Transverse colon (tissue), 4 donors: ENCODE results near the gene PTTG1.

Experiments used
- CTCF ChIP-seq, 5 experiments: fragments of 200-600 bp in 3 of 5; fragments of 450-650 bp in 2 of 5; sonication (generic) in 3 of 5; IDR thresholded peaks; 1 replicate in 2 of 5; 2 replicates in 3 of 5; pipeline ENCODE4 v1.5.1; 2016 to 2017; ENCODE audit warnings: antibody characterized with exemption in 5 of 5, inconsistent platforms in 3 of 5, mild to moderate bottlenecking in 2 of 5, moderate library complexity in 1 of 5
- POLR2A ChIP-seq: fragments of 450-650 bp; IDR thresholded peaks from one replicate; pipeline ENCODE4 v1.6.1; 2016; ENCODE audit warnings: antibody characterized with exemption, mild to moderate bottlenecking, moderate library complexity
- POLR2AphosphoS5 ChIP-seq, 3 donors: sonication (generic); formaldehyde crosslinking; IDR thresholded peaks; one replicate each; pipeline ENCODE4 v1.6.1; 2016; ENCODE audit warnings: antibody characterized with exemption in 3 of 3

DNA sequence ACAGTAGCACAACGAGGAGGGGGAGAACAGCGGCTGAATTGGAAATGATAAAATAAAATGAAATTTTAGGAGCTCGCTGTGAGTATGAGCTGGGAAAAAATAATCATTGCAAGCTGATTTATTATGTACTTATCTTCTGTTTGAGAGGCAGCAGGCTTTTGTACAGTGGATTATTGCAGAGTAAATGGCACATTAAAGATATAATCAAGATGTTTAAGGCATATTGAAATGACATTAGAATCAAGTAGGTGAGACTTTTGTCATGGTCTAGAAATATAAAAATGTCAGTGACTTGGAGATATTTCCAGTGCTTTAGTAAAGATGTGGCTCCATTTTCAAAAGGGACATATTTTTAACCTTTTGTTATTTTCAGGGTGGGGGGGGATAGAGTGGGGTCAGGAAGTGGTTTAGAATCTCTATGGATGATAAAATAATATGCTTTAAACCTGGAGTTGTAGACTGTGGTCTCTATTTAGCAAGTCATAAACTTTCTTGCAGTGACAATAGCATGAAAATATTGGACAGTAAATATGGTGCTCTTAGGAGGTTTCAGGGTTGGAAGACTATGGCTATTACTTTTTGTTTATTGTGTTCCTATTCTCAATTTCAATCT is 46.8 kb downstream of the PTTG1 start:
- no peak for TF ChIP-seq CTCF (IDR thresholded peaks at IDR 0.05)
- no peak for TF ChIP-seq POLR2A
- TF ChIP-seq POLR2AphosphoS5 (IDR thresholded peaks at IDR 0.05) = no peak
